Thoracic aorta (tissue), 2 donors: Measurements from ENCODE around the gene PLXNA2. TPM values are rescaled to one million over a fixed set of nuclear protein-coding genes. Genes with fewer than 3 reads are reported as not detected.

Experiments
- ATAC-seq: fragments of 150-250 bp; one replicate; pipeline ENCODE4 v1.8.0; 2017; ENCODE audit warnings: low read depth; ENCODE audit not compliant: insufficient number of reproducible peaks, low FRiP score
- DNase-seq: peaks from one replicate; pipeline ENCODE4 v3.0.0-alpha.2; 2020; ENCODE audit warnings: low spot score
- H3K27ac ChIP-seq, 2 donors: fragments of 200-600 bp; sonication (generic); 1 replicate in 1 of 2; 2 replicates in 1 of 2; pipeline ENCODE4 v1.5.1; 2016; ENCODE audit warnings: mild to moderate bottlenecking in 2 of 2, moderate library complexity in 2 of 2
- H3K27me3 ChIP-seq: fragments of 200-600 bp; sonication (generic); replicated peaks from 2 replicates; pipeline ENCODE4 v1.6.0; 2016; ENCODE audit warnings: mild to moderate bottlenecking; ENCODE audit not compliant: insufficient read depth
- H3K36me3 ChIP-seq: fragments of 200-600 bp; sonication (generic); one replicate; pipeline ENCODE4 v1.5.1; 2016
- H3K4me1 ChIP-seq, 2 donors: fragments of 200-600 bp; sonication (generic); 1 replicate in 1 of 2; 2 replicates in 1 of 2; pipeline versions ENCODE4 v1.5.1 to v1.6.0; 2016; ENCODE audit warnings: low read depth in 2 of 2, mild to moderate bottlenecking in 1 of 2; ENCODE audit not compliant: control insufficient read depth in 1 of 2
- H3K4me3 ChIP-seq: fragments of 200-600 bp; sonication (generic); 2 replicates; pipeline ENCODE4 v1.5.1; 2016; ENCODE audit warnings: mild to moderate bottlenecking
- H3K9me3 ChIP-seq: fragments of 200-600 bp; sonication (generic); 2 replicates; pipeline ENCODE4 v1.5.1; 2016
- total RNA-seq, 2 donors: library from RNA; depleted of rRNA; stranded (reverse); fragments of >200 nt; gene quantifications; one replicate each; pipeline versions ENCODE4 v1.1.0 to v1.2.3, GENCODE V29; 2016
- TF ChIP-seq, protein P1 (sequence below): fragments of 200-600 bp; sonication (generic); IDR thresholded peaks from one replicate; pipeline ENCODE4 v1.5.1; 2019; ENCODE audit warnings: antibody characterized with exemption

PLXNA2 gene
- total RNA-seq, 2 donors from 2014 or later: 30.2 to 62.2 TPM

- DNase-seq (no peak), ATAC-seq (no peak)
- Histone ChIP-seq H3K4me3 (no peak overlapping the region), H3K4me1 (no peaks in the 10 kb centered on the region), H3K27ac (no peak overlapping the region), H3K27me3 (no peaks in the 10 kb centered on the region), H3K9me3 (no peaks in the 10 kb centered on the region), H3K36me3 (no peaks in the 10 kb centered on the region)
- TF ChIP-seq, protein P1, sequence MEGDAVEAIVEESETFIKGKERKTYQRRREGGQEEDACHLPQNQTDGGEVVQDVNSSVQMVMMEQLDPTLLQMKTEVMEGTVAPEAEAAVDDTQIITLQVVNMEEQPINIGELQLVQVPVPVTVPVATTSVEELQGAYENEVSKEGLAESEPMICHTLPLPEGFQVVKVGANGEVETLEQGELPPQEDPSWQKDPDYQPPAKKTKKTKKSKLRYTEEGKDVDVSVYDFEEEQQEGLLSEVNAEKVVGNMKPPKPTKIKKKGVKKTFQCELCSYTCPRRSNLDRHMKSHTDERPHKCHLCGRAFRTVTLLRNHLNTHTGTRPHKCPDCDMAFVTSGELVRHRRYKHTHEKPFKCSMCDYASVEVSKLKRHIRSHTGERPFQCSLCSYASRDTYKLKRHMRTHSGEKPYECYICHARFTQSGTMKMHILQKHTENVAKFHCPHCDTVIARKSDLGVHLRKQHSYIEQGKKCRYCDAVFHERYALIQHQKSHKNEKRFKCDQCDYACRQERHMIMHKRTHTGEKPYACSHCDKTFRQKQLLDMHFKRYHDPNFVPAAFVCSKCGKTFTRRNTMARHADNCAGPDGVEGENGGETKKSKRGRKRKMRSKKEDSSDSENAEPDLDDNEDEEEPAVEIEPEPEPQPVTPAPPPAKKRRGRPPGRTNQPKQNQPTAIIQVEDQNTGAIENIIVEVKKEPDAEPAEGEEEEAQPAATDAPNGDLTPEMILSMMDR: no peak
Observed at GRCh38 chr1:208111646-208112190, 132.5 kb downstream of the PLXNA2 start.

DNA sequence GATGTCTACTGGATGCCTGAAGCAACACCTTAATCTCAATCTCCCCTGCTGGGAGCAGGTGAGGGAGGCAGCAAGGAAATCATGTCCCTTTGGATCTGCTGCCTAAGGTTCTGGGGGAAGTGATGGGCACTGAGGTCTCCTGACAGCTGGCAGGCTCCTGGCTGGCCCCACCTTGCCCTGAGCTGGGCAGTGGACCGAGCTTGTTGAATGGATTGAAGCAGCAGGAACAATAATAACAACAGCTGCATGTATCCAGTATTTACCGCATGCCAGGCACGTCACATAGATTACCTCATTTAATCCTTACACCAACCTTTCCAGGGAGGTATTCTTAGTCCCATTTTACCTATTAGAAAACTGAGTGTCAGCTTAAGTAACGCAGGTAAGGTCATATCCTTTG is 133.9 kb downstream of the PLXNA2 start:
- ATAC-seq: no peak
- H3K27me3 ChIP-seq: no peaks in the 10 kb centered on the region
- H3K4me1 ChIP-seq: no peaks in the 10 kb centered on the region
- H3K27ac ChIP-seq: no peak overlapping the region
- TF ChIP-seq, protein P1: no peak
- H3K4me3 ChIP-seq: no peak overlapping the region
- no peaks in the 10 kb centered on the region for H3K9me3 ChIP-seq
- DNase-seq: no peak
- no peaks in the 10 kb centered on the region for H3K36me3 ChIP-seq

DNA sequence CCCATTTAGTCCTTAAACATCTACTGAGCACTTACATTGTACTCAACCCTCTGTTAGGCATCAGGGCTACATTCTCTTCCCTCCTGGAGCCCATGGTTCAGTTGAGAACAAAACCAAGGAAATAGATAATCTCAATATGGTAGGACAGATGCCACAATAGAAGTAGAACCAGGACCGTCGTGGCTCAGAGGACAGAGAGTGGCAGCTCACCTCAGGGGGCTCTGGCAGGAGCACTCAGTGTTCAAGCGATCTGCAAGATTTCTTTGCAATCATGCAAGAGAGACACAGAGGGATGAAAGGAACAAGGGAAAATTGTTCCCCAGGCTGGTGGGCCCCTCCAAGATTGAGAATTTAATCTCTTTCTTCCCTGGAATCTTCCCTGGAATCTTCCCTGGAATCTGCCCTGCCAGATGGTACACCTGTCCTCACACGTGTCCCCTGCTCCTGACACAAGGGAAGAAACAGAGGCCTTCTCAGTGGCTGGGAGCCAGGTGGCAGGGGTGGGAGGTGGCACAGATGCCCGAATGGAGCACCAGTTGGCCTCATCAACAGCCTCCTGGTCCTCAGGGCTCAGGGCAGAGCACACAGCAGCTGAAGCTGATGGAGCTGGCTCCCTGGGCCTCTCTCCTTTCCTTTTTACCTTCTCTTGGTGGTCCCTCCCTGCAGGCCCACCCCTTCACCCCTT is 135.4 kb downstream of the PLXNA2 start:
- H3K9me3 ChIP-seq: no peaks in the 10 kb centered on the region
- H3K27me3 ChIP-seq: no peaks in the 10 kb centered on the region
- DNase-seq: no peak
- no peak for ATAC-seq
- H3K4me3 ChIP-seq: no peak overlapping the region
- no peaks in the 10 kb centered on the region for H3K36me3 ChIP-seq
- no peak overlapping the region for H3K27ac ChIP-seq
- TF ChIP-seq, protein P1: no peak
- no peaks in the 10 kb centered on the region for H3K4me1 ChIP-seq

DNA sequence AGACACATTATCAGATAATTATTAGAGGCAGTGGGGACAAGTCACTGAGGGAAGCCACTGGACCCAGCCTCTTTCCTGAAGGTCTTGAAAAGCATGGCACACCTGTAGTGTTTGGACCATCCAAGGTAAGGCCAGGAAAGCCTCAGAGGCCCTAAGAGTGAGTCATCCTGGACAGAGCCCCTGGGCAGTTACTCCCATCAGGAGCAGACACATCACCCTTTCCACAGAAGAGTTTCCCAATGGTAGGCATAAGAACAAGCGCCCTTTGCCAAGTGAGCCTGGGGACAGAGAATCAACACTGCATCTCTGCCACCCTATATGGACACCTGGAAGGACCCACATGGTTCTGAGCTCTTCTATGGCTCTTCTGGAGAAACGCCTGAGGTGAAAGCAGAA is 136.0 kb downstream of the PLXNA2 start:
- no peak overlapping the region for H3K27ac ChIP-seq

GRCh38 chr1:208107425-208108212 is 136.6 kb downstream of the PLXNA2 start:
- H3K36me3 ChIP-seq: no peaks in the 10 kb centered on the region
- H3K9me3 ChIP-seq: no peaks in the 10 kb centered on the region
- DNase-seq: no peak
- H3K4me1 ChIP-seq: no peaks in the 10 kb centered on the region
- no peak for ATAC-seq
- no peak overlapping the region for H3K4me3 ChIP-seq
- H3K27ac ChIP-seq: no peak overlapping the region
- H3K27me3 ChIP-seq: no peaks in the 10 kb centered on the region
- TF ChIP-seq, protein P1: no peak

More for the DNA sequence above, 136.0 kb downstream of the PLXNA2 start:
- ATAC-seq (no peak), DNase-seq (no peak)
- Histone ChIP-seq H3K4me1 (no peaks in the 10 kb centered on the region), H3K27me3 (no peaks in the 10 kb centered on the region), H3K36me3 (no peaks in the 10 kb centered on the region), H3K4me3 (no peak overlapping the region), H3K9me3 (no peaks in the 10 kb centered on the region)
- TF ChIP-seq, protein P1: no peak
